ENCODE measurements around the gene COL18A1.

COL18A1 gene

GRCh38 chr21:45490049-45490731 lies 85.2 kb downstream of the COL18A1 start:
- in situ Hi-C loops (cut with MboI; ENCODE audit: low sequenced_read_pairs, unreplicated experiment): no loop called here

GRCh38 chr21:45491056-45491455 lies 86.1 kb downstream of the COL18A1 start:
- no peak for TF ChIP-seq CTCF (IDR thresholded peaks at IDR 0.05; ENCODE audit: borderline replicate concordance, control extremely low read depth, extremely low read depth, insufficient read depth, missing control alignments)
- in situ Hi-C loops (cut with MboI; ENCODE audit: low sequenced_read_pairs, unreplicated experiment): no loop called here
- DNase-seq (ENCODE audit: low spot score): no peak

More at GRCh38 chr21:45490049-45490731, 85.2 kb downstream of the COL18A1 start:
- DNase-seq (ENCODE audit: low spot score): no peak
- TF ChIP-seq CTCF (IDR thresholded peaks at IDR 0.05; ENCODE audit: borderline replicate concordance, control extremely low read depth, extremely low read depth, insufficient read depth, missing control alignments): no peak

GRCh38 chr21:45491623-45492022 lies 86.7 kb downstream of the COL18A1 start:
- in situ Hi-C loops (cut with MboI; ENCODE audit: low sequenced_read_pairs, unreplicated experiment): no loop called here

GRCh38 chr21:45492765-45493164 lies 87.8 kb downstream of the COL18A1 start:
- DNase-seq (ENCODE audit: low spot score): no peak
- in situ Hi-C loops (cut with MboI; ENCODE audit: low sequenced_read_pairs, unreplicated experiment): no loop called here
- no peak for TF ChIP-seq CTCF (IDR thresholded peaks at IDR 0.05; ENCODE audit: borderline replicate concordance, control extremely low read depth, extremely low read depth, insufficient read depth, missing control alignments)

More at GRCh38 chr21:45491623-45492022, 86.7 kb downstream of the COL18A1 start:
- no peak for TF ChIP-seq CTCF (IDR thresholded peaks at IDR 0.05; ENCODE audit: borderline replicate concordance, control extremely low read depth, extremely low read depth, insufficient read depth, missing control alignments)
- no peak for DNase-seq (ENCODE audit: low spot score)

- in situ Hi-C loops (cut with MboI; ENCODE audit: low sequenced_read_pairs, unreplicated experiment): no loop called here
- no peak for TF ChIP-seq CTCF (IDR thresholded peaks at IDR 0.05; ENCODE audit: borderline replicate concordance, control extremely low read depth, extremely low read depth, insufficient read depth, missing control alignments)
These were observed 88.5 kb downstream of the COL18A1 start for GRCh38 chr21:45493401-45494001.

GRCh38 chr21:45494135-45494850 lies 89.3 kb downstream of the COL18A1 start:
- DNase-seq (ENCODE audit: low spot score): no peak
- in situ Hi-C loops (cut with MboI; ENCODE audit: low sequenced_read_pairs, unreplicated experiment): no loop called here
- TF ChIP-seq CTCF (IDR thresholded peaks at IDR 0.05; ENCODE audit: borderline replicate concordance, control extremely low read depth, extremely low read depth, insufficient read depth, missing control alignments): no peak

More at GRCh38 chr21:45493401-45494001, 88.5 kb downstream of the COL18A1 start:
- no peak for DNase-seq (ENCODE audit: low spot score)
